GM18505 (cell line): ENCODE data around the gene LRRC2.

ENCODE experiments used
- ATAC-seq: cut with Tn5 transposase; IDR thresholded peaks from one replicate; pipeline ENCODE4 v1.9.1; 2021; ENCODE audit not compliant: unreplicated experiment
- POLR2A ChIP-seq: IDR thresholded peaks from 4 replicates; pipeline ENCODE4 v1.6.1; 2011; ENCODE audit warnings: borderline replicate concordance; ENCODE audit not compliant: insufficient read depth, insufficient read length; ENCODE audit errors: extremely low read depth

The LRRC2 gene

GRCh38 chr3:46484388-46484787 is 81.7 kb downstream of the LRRC2 start:
- no peak for ATAC-seq
- TF ChIP-seq POLR2A, result no peak

GRCh38 chr3:46483825-46484224 is 82.3 kb downstream of the LRRC2 start:
- no peak for TF ChIP-seq POLR2A
- no peak for ATAC-seq

- no peak for ATAC-seq
- TF ChIP-seq POLR2A, result no peak
These were observed 83.3 kb downstream of the LRRC2 start for GRCh38 chr3:46482632-46483350.

GRCh38 chr3:46481636-46482035 is 84.5 kb downstream of the LRRC2 start:
- no peak for ATAC-seq
- no peak for TF ChIP-seq POLR2A

GRCh38 chr3:46480491-46481195 is 85.5 kb downstream of the LRRC2 start:
- TF ChIP-seq POLR2A, result no peak
- no peak for ATAC-seq

- no peak for TF ChIP-seq POLR2A
- ATAC-seq, result no peak
These were observed 86.4 kb downstream of the LRRC2 start for GRCh38 chr3:46479696-46480095.

- no peak for TF ChIP-seq POLR2A
- ATAC-seq, result no peak
These were observed 87.1 kb downstream of the LRRC2 start for GRCh38 chr3:46479021-46479420.

GRCh38 chr3:46478341-46478740 is 87.8 kb downstream of the LRRC2 start:
- ATAC-seq, result no peak

GRCh38 chr3:46477756-46478155 is 88.3 kb downstream of the LRRC2 start:
- no peak for TF ChIP-seq POLR2A
- ATAC-seq, result no peak

More at GRCh38 chr3:46478341-46478740, 87.8 kb downstream of the LRRC2 start:
- no peak for TF ChIP-seq POLR2A

- no peak for ATAC-seq
- TF ChIP-seq POLR2A, result no peak
These were observed 89.0 kb downstream of the LRRC2 start for GRCh38 chr3:46477145-46477544.

- no peak for ATAC-seq
- TF ChIP-seq POLR2A, result no peak
These were observed 93.4 kb downstream of the LRRC2 start for GRCh38 chr3:46472736-46473135.

- TF ChIP-seq POLR2A, result no peak
These were observed 94.7 kb downstream of the LRRC2 start for GRCh38 chr3:46471371-46471914.

GRCh38 chr3:46470831-46471230 is 95.3 kb downstream of the LRRC2 start:
- TF ChIP-seq POLR2A, result no peak
- ATAC-seq, result no peak

More at GRCh38 chr3:46471371-46471914, 94.7 kb downstream of the LRRC2 start:
- no peak for ATAC-seq
